Stimulated activated CD8-positive, alpha-beta memory T cell treated with anti-CD3 and anti-CD28 coated beads, Interleukin-12 subunit alpha, Interleukin-12 subunit beta, amount 100 ng/mL, for 1 hour (primary cell): ENCODE data around the gene NDE1.
A peak's percentile ranks its signal among the peaks of the same experiment; 100 is the strongest.
"Not testable (repeated sequence)": the region's sequence is repeated elsewhere in the genome, so short reads cannot be mapped to it uniquely, and the experiment has no call there.

Experiments used
- DNase-seq: peaks from one replicate; pipeline ENCODE4 v3.0.0-alpha.2; 2020; ENCODE audit warnings: low read depth

The NDE1 gene

DNA sequence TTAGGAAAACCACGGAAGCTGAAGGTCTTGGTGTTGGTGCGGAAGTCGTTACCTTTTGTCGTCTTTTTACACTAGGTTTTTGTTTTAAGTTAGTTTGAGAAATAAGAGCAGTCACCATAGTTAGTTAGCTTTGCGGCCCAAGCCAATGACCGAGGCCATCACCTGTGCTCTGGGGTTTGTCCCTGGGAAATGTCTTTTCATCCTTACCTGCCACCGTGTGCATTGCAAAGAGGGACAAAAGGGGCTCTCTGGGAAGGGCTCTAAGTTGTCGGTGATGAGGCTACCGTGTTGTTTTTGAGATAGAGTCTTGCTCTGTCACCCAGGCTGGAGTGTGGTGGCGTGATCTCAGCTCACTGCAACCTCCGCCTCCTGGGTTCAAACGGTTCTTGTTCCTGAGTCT, 49.8 kb downstream of the NDE1 start:
- no peak for DNase-seq

DNA sequence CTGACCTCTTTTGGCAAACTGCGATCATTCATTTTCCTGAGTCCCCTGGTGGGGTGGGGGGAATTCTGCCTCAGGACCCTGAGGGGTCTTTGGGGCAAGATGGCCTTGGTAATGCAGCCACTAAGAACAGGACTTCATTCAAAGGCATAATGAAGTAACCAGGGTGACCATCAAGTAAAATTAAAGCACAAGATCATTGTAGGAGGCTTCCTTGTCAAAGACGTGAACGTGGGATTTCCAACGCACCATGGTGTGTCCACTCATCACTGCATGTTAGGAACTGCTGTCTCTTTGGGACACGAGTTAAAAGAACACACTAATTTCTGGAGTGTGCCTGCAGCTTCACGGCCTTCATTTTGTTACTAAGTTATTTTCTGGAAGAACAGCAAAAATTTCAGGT, 51.3 kb downstream of the NDE1 start:
- DNase-seq = no peak

DNA sequence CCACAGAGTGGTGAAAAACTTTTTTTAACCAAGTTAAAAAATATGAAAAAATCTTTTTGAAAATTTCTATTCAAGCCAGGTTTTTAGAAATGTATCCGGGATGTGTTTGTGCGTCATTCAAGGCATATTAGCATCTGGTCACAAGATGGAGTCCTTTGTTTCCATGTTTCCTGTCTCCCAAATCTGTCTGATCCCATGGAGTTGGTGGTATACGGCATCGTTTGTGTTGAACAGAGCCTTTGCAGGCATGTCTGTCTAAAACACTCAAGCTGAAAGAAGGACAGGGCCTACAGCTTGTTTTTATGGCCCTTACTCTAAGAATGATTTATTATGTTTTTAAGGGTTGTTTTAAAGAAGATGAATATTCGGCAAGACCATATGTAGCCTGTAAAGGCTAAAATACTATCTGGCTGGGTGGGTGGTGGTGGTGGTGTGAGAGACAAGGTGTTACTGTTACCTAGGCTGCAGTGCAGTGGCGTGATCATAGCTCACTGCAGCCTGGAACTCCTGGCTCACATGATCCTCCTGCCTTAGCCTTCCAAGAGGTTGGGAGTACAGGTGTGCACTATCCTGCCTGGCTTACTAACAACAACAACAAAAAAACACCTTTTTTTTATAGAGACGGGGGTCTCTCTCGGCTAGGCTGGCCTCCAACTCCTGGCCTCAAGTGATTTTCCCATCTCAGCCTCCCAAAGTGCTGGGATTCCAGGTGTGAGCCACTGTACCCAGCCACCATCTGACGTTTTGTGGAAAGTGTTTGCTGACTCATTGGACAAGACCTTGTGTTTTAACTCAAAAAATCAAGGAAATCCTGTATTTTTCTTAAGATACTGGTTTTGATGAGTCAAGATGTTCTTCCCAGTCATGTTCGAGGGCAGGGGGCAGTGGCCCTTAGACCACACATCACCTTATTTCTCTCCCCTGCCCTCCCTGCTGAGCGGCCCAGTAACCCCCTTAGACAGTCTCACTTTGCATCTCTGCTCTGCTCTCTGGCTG, 52.2 kb downstream of the NDE1 start:
- DNase-seq = no peak

DNA sequence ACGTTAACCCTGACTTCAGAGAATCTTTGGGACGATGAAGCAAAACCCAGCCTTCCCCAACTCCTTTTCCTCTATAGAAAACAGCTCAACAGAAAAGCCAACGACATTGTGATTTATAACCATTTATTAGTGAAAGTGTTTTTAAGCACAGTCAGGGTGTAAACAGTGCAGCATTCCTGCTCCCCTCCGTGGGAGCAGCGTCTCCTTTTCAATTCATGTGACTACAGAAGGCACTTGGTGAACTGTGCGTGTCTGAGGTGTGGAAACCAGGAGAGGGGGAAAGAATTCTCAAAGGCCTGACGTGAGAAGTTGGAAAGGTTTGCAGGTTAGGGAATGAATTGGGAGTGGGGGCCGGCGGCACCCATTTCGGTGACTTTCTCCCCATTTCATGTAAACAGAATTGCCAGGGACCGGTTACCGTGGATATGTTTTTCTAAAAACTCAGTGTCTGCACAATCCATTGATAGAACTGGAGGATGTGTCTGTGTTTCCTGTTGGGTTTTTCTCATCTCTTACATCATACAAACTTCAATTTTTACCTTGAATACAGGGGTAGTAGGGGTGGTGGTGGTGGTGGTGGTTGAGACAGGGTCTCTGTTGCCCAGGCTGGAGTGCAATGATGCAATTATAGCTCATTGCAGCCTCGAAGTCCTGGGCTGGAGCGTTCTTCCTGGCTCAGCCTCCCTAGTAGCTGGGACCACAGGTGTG, 53.1 kb downstream of the NDE1 start:
- no peak for DNase-seq

DNA sequence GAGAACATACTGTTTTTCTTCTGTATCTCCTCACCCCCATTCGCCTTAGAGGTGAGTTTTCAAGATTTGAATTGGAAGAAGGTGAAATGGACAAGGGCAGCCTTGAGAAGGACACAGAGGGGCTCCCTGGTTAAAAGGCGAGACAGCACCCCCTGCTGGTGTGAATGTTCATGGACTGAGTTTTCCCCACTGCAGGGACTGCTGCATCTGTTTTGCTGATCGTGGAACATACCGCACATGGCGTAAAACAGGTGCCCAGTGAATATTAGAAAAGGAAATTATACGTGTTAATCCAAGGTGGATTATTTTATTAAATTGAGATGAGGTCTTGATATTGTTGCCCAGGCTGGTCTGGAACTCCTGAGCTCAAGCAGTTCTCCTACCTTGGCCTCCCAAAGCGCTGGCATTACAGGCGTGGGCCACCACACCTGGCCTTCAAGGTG, 54.5 kb downstream of the NDE1 start:
- peak; percentile 72 for DNase-seq

DNA sequence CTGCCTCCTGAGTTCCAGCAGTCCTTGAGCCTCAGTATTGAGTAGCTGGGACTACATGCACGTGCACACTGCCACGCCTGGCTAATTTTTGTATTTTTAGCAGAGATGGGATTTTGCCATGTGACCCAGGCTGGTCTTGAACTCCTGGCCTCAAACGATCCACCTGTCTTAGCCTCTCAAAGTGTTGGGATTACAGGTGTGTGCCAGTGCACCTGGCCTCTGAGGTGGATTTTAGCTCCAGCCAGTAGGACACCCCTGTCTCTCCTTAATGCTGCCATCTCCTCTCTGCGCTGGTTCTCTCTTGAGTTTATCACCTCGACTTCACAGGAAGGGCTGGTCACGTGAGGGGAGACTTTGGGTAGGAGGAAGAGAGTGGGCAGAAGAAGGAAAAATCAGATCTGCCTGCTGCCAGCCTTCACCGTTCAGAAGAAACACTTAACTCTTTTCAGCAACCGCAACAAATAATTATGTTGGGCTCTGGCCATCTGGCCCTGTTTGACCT, 55.1 kb downstream of the NDE1 start:
- DNase-seq = no peak

DNA sequence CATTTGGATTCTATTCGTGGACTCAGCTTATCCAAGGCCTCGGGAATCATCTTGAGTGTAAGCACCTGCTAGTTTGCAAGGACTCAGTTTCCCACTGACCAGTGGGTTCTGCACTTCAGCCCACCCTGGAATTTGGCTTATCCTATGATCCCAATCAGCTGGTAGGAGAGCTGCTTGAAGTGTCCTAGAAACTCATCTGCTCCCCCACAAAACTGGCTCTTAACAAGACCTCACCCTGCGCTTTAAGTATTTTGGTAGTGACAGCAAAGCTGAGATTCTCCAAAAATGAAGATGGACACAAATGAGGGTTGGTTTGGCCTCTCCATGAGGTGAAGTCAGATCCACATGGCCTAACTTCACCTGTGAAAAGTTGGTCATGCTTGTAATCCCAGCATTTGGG, 57.3 kb downstream of the NDE1 start:
- no peak for DNase-seq

DNA sequence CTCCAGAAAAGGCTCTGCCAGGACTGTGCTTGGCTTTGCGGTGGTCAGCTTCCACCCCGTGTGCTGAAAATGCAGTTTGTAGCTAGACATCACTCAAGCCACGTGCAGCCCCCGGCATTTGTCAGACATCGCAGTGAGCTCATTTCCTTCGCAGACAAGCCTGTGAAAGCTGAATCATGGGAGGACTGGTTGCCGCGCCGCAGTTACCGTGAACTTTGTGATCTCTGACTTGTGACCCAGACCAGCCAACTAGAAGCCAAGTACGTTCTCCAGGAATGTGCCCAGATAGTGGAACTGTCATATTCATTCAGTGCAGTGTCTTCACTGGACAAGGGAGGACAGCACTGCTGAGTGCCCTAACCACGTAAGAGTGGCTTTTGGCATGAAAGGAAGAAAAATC, 58.1 kb downstream of the NDE1 start:
- no peak for DNase-seq

DNA sequence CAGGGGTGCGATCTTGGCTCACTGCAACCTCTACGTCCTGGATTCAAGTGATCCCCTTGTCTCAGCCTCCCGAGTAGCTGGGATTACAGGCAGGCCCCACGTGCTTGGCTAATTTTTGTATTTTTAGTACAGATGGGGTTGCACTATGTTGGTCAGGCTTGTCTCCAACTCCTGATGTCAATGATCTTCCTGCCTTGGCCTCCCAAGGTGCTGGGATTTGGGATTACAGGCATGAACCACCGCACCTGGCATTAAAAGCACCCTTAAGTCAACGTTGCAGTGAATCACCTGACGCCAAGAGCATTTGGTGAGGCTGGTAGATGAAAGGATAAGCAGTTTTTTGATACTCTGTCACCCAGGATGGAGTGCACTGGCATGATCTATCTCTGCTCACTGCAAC, 59.0 kb downstream of the NDE1 start:
- DNase-seq = no peak

DNA sequence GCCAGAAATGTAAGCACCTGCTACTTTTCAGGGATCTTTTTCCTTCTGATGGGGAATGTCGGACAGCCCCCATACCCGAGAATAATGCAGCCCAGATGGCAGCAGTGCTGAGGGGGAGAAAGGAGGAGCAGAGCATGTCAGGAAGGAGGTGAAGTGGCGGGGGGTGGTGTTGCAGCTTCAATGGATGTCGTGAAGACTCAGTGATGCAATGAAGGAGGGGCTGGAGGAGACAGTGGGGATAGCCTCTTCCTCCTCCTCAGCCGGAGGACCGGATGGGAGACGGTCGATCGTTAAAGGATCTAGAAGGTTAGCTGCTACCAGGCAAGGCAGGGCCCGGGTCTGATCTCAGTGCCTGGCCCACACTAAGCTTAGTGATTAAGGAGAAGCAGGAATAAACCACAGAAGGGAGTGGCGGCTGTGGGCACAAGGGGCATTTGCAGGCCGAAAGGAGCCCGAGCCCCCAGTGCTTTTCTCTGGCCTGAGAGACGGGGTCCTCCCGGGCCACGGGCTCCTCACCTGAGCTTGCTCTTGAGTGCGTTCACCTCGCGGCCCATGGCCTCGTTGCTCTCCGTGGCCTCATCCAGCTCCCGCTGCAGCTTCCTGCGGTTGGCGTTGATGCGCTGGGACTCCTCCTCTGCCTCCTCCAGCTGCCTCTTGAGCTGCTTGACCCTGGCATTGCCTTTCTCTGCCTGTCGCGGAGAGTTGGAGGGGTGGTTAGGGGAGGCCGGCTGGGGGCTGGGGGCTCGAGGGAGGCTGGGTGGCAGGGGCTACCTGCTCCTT, 64.5 kb downstream of the NDE1 start:
- no peak for DNase-seq

DNA sequence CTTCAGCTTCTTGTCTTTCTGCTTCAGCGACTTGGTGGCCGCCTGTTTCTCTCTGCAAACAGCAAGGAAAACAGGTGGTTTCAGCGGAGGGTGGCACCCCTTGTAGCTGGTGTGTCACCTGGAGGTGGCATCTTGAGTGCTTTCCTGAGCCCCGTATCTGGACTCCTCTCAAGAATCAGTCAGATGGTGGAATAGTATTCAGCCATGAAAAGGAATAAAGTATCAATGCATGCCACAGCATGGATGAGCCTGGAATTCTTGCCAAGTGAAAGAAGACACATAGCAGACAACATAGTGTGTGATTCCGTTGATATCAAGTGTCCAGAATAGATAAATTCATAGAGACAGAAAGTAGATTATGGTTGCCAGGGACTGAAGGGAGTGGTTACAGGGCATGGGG, 65.2 kb downstream of the NDE1 start:
- DNase-seq = no peak

DNA sequence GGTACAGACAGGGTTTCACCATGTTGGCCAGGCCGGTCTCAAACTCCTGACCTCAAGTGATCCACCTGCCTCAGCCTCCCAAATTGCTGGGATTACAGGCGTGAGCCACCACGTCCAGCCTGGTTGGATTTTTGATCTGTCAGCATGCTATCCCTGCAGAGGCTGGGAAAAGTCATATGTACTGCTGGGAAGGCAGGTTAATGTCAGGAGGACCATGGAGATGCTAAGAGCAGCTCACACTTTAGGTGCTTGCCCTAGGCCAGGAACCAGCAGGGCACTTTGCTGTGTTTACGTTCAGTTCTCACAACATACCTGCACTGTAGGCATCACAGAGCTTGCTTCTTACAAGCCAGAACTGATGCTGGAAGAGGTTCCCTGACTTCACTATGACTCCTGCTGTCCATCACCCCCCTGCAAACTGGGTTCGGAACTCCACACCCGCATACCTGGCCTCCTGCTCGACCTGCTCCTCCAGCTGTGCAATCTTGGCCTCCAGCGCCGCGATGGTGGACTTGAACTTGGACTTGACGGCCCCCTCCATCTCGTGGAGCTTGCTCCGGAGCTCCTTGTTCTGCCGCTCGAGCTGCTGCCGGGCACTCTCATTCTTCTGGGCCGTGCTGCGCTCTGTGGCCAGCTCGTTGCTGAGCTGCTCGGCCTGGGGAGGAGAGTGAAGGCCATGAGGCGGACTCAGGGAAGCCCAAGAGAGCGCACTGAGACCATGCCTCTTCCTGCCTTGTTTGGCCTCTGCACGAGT, 66.8 kb downstream of the NDE1 start:
- DNase-seq = no peak

DNA sequence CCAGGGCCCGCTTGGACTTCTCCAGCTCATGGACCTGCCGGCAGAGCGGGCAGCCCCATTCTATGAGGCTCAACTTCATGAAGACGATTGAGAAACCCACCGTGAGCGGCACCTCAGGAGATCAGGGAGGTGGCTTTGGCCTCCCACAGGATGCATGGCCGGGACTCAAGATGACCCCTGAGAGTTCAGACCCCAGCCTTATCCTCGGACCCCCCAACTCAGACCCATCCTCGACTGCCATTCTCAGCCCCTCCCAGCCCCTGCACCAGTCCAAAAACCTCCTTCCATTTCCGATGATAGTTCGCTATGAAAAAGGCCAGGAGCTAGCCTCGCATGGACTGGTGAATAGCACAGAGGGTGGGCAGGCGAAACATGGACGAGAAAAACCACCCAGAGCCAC, 71.0 kb downstream of the NDE1 start:
- DNase-seq = no peak

DNA sequence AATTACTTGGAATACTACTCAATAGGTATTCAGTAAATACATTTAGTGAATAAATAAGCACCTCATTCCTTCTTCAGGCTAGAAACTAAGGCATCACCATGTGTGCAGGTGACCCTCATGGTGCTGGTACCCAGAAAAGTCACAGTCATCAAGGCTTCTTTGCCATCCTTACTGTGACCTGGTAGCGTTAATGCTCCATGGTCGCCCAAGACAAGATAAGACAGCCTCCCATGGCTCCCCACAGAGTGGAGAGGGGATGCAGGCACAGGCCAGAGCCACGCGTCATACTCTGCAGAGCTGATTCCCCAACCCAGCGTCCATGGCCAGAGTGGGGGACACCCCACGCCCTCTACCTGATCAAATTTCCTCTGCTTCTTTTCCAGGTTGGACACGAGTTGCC, 73.8 kb downstream of the NDE1 start:
- no peak for DNase-seq

DNA sequence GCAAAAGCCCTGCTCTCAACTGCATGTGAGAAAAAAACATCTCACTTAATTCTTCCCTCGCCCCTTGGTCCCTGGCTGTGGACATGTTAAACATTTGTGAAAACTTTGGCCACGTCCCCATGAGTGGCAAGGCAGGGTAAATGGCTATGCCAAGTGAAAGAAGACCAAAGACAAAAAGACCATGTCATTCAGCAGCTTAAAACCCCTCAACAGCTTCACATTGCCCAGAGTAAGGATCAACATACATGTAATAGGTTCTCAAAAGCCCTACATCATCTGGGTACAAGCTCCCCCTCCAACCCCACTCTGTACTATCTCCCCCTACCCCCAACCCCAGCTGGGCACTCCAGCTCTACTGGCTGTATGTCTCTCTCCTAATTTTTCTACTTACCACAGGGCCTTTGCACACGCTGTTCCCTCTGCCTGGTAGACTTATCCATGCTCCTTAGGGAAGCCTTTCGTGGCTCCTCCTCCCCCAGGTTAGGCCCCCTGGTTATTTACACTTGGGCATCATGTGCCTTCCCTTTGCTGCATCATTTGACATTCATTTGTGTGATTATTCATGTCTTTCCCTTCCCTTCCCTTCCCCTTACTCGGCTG, 75.7 kb downstream of the NDE1 start:
- no peak for DNase-seq

DNA sequence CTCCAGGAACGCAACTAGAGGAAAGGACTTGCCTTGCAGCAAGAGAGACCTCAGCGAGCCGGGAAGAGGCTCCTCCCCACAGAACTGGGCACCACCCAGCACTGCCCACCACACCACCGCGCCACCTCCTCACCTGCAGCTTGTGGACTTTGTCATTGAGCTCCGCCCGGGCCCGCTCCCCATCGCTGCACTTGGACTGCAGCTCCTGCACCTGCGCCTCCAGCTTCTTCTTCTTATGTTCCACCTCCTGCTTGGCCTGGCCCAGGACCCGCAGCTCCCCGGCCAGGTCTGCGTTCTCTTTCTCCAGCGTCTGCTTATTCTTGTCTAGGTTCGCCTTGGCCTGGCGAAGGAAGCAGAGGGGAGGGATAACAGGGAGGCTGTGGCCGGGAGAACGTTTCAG, 76.7 kb downstream of the NDE1 start:
- DNase-seq = no peak

DNA sequence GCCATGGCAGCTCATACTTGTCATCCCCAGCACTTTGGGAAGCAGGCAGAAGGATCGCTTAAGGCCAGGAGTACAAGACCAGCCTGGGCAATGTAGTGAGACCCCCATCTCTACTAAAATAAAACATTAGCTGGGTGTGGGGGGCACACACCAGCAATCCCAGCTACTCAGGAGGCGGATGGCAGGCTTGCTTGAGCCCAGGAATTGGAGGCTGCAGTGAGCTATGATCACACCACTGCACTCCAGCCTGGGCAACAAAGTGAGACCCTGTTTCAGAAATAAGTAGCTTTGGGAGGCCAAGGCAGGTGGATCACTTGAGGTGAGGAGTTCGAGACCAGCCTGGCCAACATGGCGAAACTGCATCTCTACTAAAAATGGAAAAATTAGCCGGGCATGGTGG, 77.7 kb downstream of the NDE1 start:
- not testable (repeated sequence) for DNase-seq

DNA sequence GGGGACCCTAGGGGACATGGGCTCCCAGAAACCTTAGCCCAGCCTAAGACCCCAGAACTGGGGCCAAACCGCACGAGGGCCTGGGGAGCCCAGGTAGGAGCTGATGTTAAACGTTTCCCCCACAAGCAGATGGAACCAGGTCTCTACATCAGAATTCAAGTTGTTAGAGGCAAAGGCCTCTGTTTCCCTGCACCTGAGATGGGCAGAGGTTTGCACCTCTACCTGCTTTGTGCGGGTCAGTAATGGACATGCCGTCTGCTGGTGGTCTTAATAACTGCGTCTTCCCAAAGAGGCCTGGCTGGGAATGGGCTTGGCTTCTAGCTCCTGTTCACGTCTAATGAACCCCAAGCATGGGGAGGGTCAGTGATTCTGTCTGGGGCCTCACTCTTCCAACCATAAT, 79.1 kb downstream of the NDE1 start:
- DNase-seq = no peak

DNA sequence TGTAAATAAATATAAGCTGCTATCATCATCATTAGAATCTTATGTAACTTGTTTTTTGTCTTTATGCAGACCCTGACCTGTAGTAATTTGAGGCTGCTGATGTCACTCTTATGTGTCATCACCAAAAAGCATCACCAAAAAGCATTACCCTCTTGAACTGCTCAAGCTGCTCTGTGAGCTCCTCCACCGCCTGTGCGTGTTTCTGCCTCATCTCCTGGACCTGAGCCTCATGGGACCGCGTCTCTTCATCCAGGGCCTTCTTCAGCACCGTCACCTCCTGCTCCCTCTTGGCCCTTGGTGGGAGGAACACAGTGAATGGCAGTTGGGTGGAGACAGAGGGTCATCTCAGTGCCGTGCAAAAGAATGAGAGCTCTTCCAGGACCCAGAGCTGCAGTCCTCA, 82.4 kb downstream of the NDE1 start:
- DNase-seq = no peak

DNA sequence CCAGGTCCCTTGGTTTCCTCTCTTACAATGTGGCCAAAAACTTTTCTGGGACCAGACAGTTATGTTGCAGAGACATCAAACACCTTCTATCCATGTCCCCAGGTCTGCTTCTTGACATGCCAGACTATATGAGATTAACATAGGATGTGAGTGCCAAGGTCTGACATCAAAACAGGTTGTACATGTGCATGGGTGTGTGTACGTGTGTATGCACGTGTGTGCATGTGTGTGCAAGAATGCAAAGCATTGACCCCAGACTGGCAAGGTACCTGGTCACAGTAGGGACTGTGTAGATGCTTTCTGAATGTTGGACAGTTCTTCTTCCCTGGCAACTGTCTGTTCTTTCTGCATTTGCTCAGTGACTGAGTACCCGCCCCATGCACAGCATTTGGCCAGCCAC, 85.6 kb downstream of the NDE1 start:
- DNase-seq = no peak

DNA sequence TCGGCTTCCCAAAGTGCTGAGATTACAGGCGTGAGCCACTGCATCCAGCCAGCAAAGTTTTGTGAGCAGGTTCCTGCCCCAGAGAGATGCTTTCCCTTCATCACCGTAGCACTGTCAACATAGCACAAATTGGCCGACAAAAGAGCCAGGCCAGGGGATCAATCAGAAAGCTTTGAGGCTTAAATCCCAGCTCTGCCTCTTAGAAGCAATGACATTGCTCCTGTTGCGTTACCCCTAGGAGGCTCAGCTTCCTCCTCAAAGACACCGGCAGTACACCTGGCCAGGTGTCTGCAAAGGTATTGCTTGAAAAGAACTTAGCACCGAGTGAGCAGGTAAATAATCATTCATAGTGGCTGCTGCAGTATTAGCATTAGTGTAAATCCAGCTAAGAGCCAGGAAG, 86.5 kb downstream of the NDE1 start:
- no peak for DNase-seq
